H1 (cell line): ENCODE measurements around the gene SOBP. TPM values are rescaled to one million over a fixed set of nuclear protein-coding genes. Genes with fewer than 3 reads are reported as not detected.

Experiments used
- JUND ChIP-seq: IDR thresholded peaks from 2 replicates; pipeline ENCODE4 v1.6.1; 2011; ENCODE audit warnings: mild to moderate bottlenecking, improper control_type of control experiment, low read length
- KDM5A ChIP-seq: fragments of 200-600 bp; IDR thresholded peaks from 2 replicates; pipeline ENCODE4 v1.7.1; 2012; ENCODE audit warnings: mild to moderate bottlenecking, low read length, inconsistent platforms, mixed read lengths
- RNF2 ChIP-seq: fragments of 200-900, 300-1000 bp; sonication (generic); IDR thresholded peaks from 2 replicates; pipeline ENCODE4 v1.7.1; 2016; ENCODE audit warnings: borderline replicate concordance, low read depth, mild to moderate bottlenecking, antibody characterized with exemption, low read length; ENCODE audit not compliant: poor library complexity, severe bottlenecking; ENCODE audit errors: missing control alignments
- polyA plus RNA-seq, 7 experiments: library from polyadenylated mRNA; depleted of rRNA in 3 of 7; stranded (reverse) in 5 of 7; unstranded in 2 of 7; fragments of >200 nt in 5 of 7; fragments of 200-250 nt in 2 of 7; gene quantifications; 1 replicate in 5 of 7; 2 replicates in 1 of 7; 4 replicates in 1 of 7; pipeline versions ENCODE4 v1.2.1 to v1.2.3, GENCODE V29; 2011 to 2013; ENCODE audit warnings: missing spikeins in 2 of 7, mixed read lengths in 2 of 7
- total RNA-seq: library from RNA; stranded (reverse); fragmentation: NEBNext Ultra II Directional; extraction: Animal tissue kit (Norgen Biotek cat#: 25700); gene quantifications from 2 replicates; pipeline ENCODE4 v1.2.1, GENCODE V29; 2021
- TF ChIP-seq, protein P1 (sequence below): fragments of 300-600 bp; sonication (generic); IDR thresholded peaks from 2 replicates; pipeline ENCODE4 v1.7.1; 2012; ENCODE audit warnings: low read length, moderate library complexity, mild to moderate bottlenecking, inconsistent platforms; ENCODE audit not compliant: insufficient replicate concordance
- TF ChIP-seq, protein P2 (sequence below): IDR thresholded peaks from 2 replicates; pipeline ENCODE4 v1.6.1; 2011; ENCODE audit warnings: low read depth, mild to moderate bottlenecking, low read length; ENCODE audit not compliant: insufficient read depth

Gene SOBP
- total and polyA plus RNA-seq, 2 of the 8 experiments (the other 6 are each of a cell fraction or from before 2014, with no cell fraction given), result 0.45 to 6.2 TPM

DNA sequence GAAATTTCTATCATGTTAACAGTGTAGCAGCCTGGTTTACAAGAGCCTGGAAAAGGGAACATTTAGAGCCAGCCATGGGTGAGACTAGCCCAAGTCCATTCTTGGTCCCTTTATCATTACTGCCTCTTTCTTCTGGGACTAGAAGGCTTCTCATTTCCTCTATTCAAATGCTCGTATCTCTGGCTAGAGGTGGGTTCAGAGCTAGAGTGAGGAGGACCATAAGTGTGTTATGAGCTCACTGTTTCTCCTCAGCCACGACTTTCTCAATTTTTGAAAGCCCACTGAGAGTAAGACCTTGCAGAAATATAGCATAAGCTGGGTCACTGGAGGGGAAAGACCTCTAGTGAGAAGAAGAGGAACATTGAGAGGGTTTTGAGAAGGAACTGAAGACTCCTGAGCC lies 100.0 kb downstream of the SOBP start (continued):
- TF ChIP-seq, protein P1, sequence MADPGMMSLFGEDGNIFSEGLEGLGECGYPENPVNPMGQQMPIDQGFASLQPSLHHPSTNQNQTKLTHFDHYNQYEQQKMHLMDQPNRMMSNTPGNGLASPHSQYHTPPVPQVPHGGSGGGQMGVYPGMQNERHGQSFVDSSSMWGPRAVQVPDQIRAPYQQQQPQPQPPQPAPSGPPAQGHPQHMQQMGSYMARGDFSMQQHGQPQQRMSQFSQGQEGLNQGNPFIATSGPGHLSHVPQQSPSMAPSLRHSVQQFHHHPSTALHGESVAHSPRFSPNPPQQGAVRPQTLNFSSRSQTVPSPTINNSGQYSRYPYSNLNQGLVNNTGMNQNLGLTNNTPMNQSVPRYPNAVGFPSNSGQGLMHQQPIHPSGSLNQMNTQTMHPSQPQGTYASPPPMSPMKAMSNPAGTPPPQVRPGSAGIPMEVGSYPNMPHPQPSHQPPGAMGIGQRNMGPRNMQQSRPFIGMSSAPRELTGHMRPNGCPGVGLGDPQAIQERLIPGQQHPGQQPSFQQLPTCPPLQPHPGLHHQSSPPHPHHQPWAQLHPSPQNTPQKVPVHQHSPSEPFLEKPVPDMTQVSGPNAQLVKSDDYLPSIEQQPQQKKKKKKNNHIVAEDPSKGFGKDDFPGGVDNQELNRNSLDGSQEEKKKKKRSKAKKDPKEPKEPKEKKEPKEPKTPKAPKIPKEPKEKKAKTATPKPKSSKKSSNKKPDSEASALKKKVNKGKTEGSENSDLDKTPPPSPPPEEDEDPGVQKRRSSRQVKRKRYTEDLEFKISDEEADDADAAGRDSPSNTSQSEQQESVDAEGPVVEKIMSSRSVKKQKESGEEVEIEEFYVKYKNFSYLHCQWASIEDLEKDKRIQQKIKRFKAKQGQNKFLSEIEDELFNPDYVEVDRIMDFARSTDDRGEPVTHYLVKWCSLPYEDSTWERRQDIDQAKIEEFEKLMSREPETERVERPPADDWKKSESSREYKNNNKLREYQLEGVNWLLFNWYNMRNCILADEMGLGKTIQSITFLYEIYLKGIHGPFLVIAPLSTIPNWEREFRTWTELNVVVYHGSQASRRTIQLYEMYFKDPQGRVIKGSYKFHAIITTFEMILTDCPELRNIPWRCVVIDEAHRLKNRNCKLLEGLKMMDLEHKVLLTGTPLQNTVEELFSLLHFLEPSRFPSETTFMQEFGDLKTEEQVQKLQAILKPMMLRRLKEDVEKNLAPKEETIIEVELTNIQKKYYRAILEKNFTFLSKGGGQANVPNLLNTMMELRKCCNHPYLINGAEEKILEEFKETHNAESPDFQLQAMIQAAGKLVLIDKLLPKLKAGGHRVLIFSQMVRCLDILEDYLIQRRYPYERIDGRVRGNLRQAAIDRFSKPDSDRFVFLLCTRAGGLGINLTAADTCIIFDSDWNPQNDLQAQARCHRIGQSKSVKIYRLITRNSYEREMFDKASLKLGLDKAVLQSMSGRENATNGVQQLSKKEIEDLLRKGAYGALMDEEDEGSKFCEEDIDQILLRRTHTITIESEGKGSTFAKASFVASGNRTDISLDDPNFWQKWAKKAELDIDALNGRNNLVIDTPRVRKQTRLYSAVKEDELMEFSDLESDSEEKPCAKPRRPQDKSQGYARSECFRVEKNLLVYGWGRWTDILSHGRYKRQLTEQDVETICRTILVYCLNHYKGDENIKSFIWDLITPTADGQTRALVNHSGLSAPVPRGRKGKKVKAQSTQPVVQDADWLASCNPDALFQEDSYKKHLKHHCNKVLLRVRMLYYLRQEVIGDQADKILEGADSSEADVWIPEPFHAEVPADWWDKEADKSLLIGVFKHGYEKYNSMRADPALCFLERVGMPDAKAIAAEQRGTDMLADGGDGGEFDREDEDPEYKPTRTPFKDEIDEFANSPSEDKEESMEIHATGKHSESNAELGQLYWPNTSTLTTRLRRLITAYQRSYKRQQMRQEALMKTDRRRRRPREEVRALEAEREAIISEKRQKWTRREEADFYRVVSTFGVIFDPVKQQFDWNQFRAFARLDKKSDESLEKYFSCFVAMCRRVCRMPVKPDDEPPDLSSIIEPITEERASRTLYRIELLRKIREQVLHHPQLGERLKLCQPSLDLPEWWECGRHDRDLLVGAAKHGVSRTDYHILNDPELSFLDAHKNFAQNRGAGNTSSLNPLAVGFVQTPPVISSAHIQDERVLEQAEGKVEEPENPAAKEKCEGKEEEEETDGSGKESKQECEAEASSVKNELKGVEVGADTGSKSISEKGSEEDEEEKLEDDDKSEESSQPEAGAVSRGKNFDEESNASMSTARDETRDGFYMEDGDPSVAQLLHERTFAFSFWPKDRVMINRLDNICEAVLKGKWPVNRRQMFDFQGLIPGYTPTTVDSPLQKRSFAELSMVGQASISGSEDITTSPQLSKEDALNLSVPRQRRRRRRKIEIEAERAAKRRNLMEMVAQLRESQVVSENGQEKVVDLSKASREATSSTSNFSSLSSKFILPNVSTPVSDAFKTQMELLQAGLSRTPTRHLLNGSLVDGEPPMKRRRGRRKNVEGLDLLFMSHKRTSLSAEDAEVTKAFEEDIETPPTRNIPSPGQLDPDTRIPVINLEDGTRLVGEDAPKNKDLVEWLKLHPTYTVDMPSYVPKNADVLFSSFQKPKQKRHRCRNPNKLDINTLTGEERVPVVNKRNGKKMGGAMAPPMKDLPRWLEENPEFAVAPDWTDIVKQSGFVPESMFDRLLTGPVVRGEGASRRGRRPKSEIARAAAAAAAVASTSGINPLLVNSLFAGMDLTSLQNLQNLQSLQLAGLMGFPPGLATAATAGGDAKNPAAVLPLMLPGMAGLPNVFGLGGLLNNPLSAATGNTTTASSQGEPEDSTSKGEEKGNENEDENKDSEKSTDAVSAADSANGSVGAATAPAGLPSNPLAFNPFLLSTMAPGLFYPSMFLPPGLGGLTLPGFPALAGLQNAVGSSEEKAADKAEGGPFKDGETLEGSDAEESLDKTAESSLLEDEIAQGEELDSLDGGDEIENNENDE, result no peak
- TF ChIP-seq, protein P2, sequence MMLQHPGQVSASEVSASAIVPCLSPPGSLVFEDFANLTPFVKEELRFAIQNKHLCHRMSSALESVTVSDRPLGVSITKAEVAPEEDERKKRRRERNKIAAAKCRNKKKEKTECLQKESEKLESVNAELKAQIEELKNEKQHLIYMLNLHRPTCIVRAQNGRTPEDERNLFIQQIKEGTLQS, result no peak
- no peak for TF ChIP-seq RNF2
- TF ChIP-seq JUND, result no peak
- TF ChIP-seq KDM5A, result no peak
